ENCODE data around the gene ITGBL1. TPM values are rescaled to one million over a fixed set of nuclear protein-coding genes. Genes with fewer than 3 reads are reported as not detected.

The ITGBL1 gene
- total and polyA plus RNA-seq, 2 donors (not counting 3 experiments of a cell fraction or from before 2014, with no cell fraction given) = 4.6 to 8.8 TPM

DNA sequence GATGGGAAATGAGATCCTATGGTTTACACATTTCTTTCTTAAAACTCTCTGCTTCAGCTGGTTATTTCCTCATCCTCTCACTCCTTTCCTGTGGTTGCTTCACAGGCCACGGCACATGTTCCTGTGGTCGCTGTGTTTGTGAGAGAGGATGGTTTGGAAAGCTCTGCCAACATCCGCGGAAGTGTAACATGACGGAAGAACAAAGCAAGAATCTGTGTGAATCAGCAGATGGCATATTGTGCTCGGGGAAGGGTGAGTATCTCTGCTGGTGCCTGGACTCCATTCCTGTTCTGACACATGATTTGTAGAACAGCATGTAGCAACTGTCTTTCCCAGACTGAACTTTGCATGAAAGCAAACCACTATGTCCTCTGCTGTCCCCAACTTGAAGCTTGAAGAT is 254.2 kb downstream of the ITGBL1 start:
- BruUV-seq (replicated peaks) = no TSS peak
- ChIA-PET POLR2A (no interaction called here), CTCF (interaction anchor here (1.2 kb wide), 1 partner anchor 49 kb away, joined by 3 read pairs; no protein-coding TSS in a partner anchor)
- H2AFZ ChIP-seq (ENCODE audit: low read depth, low read length) = no peak overlapping the region
- H4K20me1 ChIP-seq (replicated peaks; ENCODE audit: control insufficient read depth, extremely low read depth, insufficient read depth, low read length) = no peaks in the 10 kb centered on the region
- H3K27ac ChIP-seq (ENCODE audit: insufficient read depth, low read depth, low read length) = no peak overlapping the region
- no peak overlapping the region for H3K9ac ChIP-seq (replicated peaks; ENCODE audit: extremely low read depth, insufficient read depth, low read length)
- H3K4me1 ChIP-seq (ENCODE audit: control insufficient read depth, extremely low read depth, insufficient read depth, low read length) = no peaks in the 10 kb centered on the region
- H3K36me3 ChIP-seq (ENCODE audit: control insufficient read depth in 2 of 2, extremely low read depth in 1 of 2, insufficient read depth in 2 of 2, low read length in 2 of 2) = no peaks in the 10 kb centered on the region
- TF ChIP-seq POLR2A (IDR thresholded peaks at IDR 0.05; ENCODE audit: low read depth, low read length) = no peak
- no peak for TF ChIP-seq GATA2 (IDR thresholded peaks at IDR 0.05; ENCODE audit: insufficient read depth, insufficient read length, low read depth, low read length)
- TF ChIP-seq, protein P1, sequence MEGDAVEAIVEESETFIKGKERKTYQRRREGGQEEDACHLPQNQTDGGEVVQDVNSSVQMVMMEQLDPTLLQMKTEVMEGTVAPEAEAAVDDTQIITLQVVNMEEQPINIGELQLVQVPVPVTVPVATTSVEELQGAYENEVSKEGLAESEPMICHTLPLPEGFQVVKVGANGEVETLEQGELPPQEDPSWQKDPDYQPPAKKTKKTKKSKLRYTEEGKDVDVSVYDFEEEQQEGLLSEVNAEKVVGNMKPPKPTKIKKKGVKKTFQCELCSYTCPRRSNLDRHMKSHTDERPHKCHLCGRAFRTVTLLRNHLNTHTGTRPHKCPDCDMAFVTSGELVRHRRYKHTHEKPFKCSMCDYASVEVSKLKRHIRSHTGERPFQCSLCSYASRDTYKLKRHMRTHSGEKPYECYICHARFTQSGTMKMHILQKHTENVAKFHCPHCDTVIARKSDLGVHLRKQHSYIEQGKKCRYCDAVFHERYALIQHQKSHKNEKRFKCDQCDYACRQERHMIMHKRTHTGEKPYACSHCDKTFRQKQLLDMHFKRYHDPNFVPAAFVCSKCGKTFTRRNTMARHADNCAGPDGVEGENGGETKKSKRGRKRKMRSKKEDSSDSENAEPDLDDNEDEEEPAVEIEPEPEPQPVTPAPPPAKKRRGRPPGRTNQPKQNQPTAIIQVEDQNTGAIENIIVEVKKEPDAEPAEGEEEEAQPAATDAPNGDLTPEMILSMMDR (IDR thresholded peaks at IDR 0.05; ENCODE audit: extremely low read depth in 1 of 2, insufficient read depth in 1 of 2, low read depth in 1 of 2, low read length in 2 of 2) = no peak
- no peak for TF ChIP-seq JUN (IDR thresholded peaks at IDR 0.05; ENCODE audit: borderline replicate concordance, insufficient read depth, insufficient read length, low read depth)
- no peak for TF ChIP-seq FOS (IDR thresholded peaks at IDR 0.05; ENCODE audit: borderline replicate concordance, insufficient read depth, low read length)
- no peak for TF ChIP-seq MYC (IDR thresholded peaks at IDR 0.05; ENCODE audit: low read depth, low read length)
- TF ChIP-seq EZH2 (IDR thresholded peaks at IDR 0.05; ENCODE audit: borderline replicate concordance, low read depth, low read length, severe bottlenecking) = no peak
- TF ChIP-seq, protein P2, sequence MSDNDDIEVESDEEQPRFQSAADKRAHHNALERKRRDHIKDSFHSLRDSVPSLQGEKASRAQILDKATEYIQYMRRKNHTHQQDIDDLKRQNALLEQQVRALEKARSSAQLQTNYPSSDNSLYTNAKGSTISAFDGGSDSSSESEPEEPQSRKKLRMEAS (IDR thresholded peaks at IDR 0.05; ENCODE audit: insufficient read depth, insufficient read length) = no peak
- TF ChIP-seq POLR2AphosphoS5 (IDR thresholded peaks at IDR 0.05; ENCODE audit: insufficient read depth, low read depth, low read length) = no peak
- H3K9me3 ChIP-seq (replicated peaks; ENCODE audit: control insufficient read depth, insufficient read depth, low read length) = no peaks in the 10 kb centered on the region
- no peaks in the 10 kb centered on the region for H3K9me1 ChIP-seq (replicated peaks; ENCODE audit: control insufficient read depth, extremely low read depth, insufficient read depth, low read length)
- no peaks in the 10 kb centered on the region for H3K79me2 ChIP-seq (ENCODE audit: control insufficient read depth, insufficient read depth, low read length)
- no peak overlapping the region for H3K4me3 ChIP-seq (replicated peaks in 1 of 3; ENCODE audit: insufficient read depth in 1 of 3, low read depth in 1 of 3, low read length in 3 of 3)
- dilution Hi-C loops (cut with MboI; ENCODE audit: extremely low pct_ligation_motif_present, low sequenced_read_pairs) (no loop called here), intact Hi-C loops (cut with micrococcal nuclease) (no loop called here)
- no peaks in the 10 kb centered on the region for H3K27me3 ChIP-seq (ENCODE audit: control insufficient read depth in 2 of 2, insufficient read depth in 2 of 2, low read length in 2 of 2)
- FAIRE-seq = no peak
- no peak overlapping the region for H3K4me2 ChIP-seq (ENCODE audit: insufficient read depth, low read length)
- DNase-seq (ENCODE audit: low read depth, low spot score) = peak; percentile 38

All from endothelial cell of umbilical vein (primary cell).